ENCODE data around the gene CD1B.

CD1B gene

DNA sequence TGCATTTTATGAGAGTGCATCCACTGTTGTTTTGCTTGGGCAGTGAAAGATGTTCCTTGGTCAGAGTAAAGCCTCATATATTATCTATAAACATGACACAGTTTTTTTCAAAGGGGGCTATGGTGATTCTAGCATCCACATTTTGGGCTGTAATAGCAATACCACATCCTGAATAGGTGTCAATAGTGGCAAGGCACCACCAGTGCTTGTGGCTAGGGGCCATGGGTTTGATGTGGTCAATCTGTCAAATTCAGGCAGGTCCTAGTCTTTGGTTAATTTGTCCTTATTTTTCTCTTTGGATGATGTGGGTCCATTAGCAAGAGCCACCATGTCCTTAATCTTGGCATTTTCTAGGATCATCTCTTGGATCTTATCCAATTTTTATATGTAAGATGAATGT, 35.5 kb upstream of the CD1B start:
- no peak overlapping the region for H4K91ac ChIP-seq (ENCODE audit: low read depth, low read length, poor library complexity)
- no peaks in the 10 kb centered on the region for H3K27me3 ChIP-seq (ENCODE audit: control insufficient read depth in 3 of 3, insufficient read depth in 3 of 3, low read depth in 1 of 3, low read length in 3 of 3)
- no peak overlapping the region for H2AFZ ChIP-seq (ENCODE audit: low read length)
- H2BK12ac ChIP-seq (ENCODE audit: low read length): no peak overlapping the region
- peaks cover 0 to 4% of the 10 kb centered on the region in 2 donors for H3K9me3 ChIP-seq (replicated peaks in 1 of 2; ENCODE audit: control insufficient read depth in 2 of 2, insufficient read depth in 1 of 2, low read depth in 1 of 2, low read length in 2 of 2)
- no peak overlapping the region for H3K4me2 ChIP-seq (ENCODE audit: insufficient read depth, low read length, poor library complexity, severe bottlenecking)
- H3K79me1 ChIP-seq (ENCODE audit: low read depth, low read length): no peaks in the 10 kb centered on the region
- H3K14ac ChIP-seq (ENCODE audit: low read length): no peak overlapping the region
- H3K4me1 ChIP-seq (ENCODE audit: control insufficient read depth in 2 of 2, insufficient read depth in 1 of 2, low read depth in 1 of 2, low read length in 2 of 2): no peaks in the 10 kb centered on the region
- H3K4me3 ChIP-seq (ENCODE audit: low read length in 2 of 2): no peak overlapping the region
- no peak overlapping the region for H2BK120ac ChIP-seq (ENCODE audit: low read depth, low read length)
- no peak overlapping the region for H3K18ac ChIP-seq (ENCODE audit: low read length)
- H3K9ac ChIP-seq (ENCODE audit: low read depth, low read length, poor library complexity): no peak overlapping the region
- H2BK5ac ChIP-seq (ENCODE audit: low read length): no peak overlapping the region
- H3K23ac ChIP-seq (ENCODE audit: low read depth, low read length, poor library complexity): no peak overlapping the region
- no peak for DNase-seq (ENCODE audit: low spot score)
- no peak overlapping the region for H4K8ac ChIP-seq (ENCODE audit: low read depth, low read length)
- H3K27ac ChIP-seq (replicated peaks; ENCODE audit: low read length): no peak overlapping the region
- no peak overlapping the region for H3K4ac ChIP-seq (ENCODE audit: low read length)
- H2AK5ac ChIP-seq (ENCODE audit: low read depth, low read length): no peak overlapping the region
- no peaks in the 10 kb centered on the region for H3K36me3 ChIP-seq (replicated peaks in 1 of 2; ENCODE audit: control insufficient read depth in 2 of 2, insufficient read depth in 2 of 2, low read length in 2 of 2)
- H2BK15ac ChIP-seq (ENCODE audit: low read length): no peak overlapping the region

- H2BK5ac ChIP-seq (ENCODE audit: low read length): no peak overlapping the region
- H2AK5ac ChIP-seq (ENCODE audit: low read depth, low read length): no peak overlapping the region
- no peak overlapping the region for H3K4me3 ChIP-seq (ENCODE audit: low read length in 2 of 2)
- no peaks in the 10 kb centered on the region for H3K27me3 ChIP-seq (ENCODE audit: control insufficient read depth in 3 of 3, insufficient read depth in 3 of 3, low read depth in 1 of 3, low read length in 3 of 3)
- H4K91ac ChIP-seq (ENCODE audit: low read depth, low read length, poor library complexity): no peak overlapping the region
- H3K79me1 ChIP-seq (ENCODE audit: low read depth, low read length): no peaks in the 10 kb centered on the region
- no peak overlapping the region for H3K4me2 ChIP-seq (ENCODE audit: insufficient read depth, low read length, poor library complexity, severe bottlenecking)
- H4K8ac ChIP-seq (ENCODE audit: low read depth, low read length): no peak overlapping the region
- no peak overlapping the region for H3K14ac ChIP-seq (ENCODE audit: low read length)
- no peak overlapping the region for H2BK120ac ChIP-seq (ENCODE audit: low read depth, low read length)
- no peak overlapping the region for H3K27ac ChIP-seq (replicated peaks; ENCODE audit: low read length)
- no CpG with 5 or more reads among the region's 1 CpG for WGBS, 2 donors (ENCODE audit: extremely low coverage in 2 of 2, insufficient read length in 2 of 2, insufficient replicate concordance in 1 of 2)
- no peaks in the 10 kb centered on the region for H3K36me3 ChIP-seq (replicated peaks in 1 of 2; ENCODE audit: control insufficient read depth in 2 of 2, insufficient read depth in 2 of 2, low read length in 2 of 2)
- H2BK15ac ChIP-seq (ENCODE audit: low read length): no peak overlapping the region
- no peaks in the 10 kb centered on the region for H3K9me3 ChIP-seq (replicated peaks in 1 of 2; ENCODE audit: control insufficient read depth in 2 of 2, insufficient read depth in 1 of 2, low read depth in 1 of 2, low read length in 2 of 2)
- H3K18ac ChIP-seq (ENCODE audit: low read length): no peak overlapping the region
- no peak for DNase-seq (ENCODE audit: low spot score)
- no peak overlapping the region for H3K9ac ChIP-seq (ENCODE audit: low read depth, low read length, poor library complexity)
- H2AFZ ChIP-seq (ENCODE audit: low read length): no peak overlapping the region
- H3K4ac ChIP-seq (ENCODE audit: low read length): no peak overlapping the region
- H3K23ac ChIP-seq (ENCODE audit: low read depth, low read length, poor library complexity): no peak overlapping the region
- no peak overlapping the region for H2BK12ac ChIP-seq (ENCODE audit: low read length)
- no peaks in the 10 kb centered on the region for H3K4me1 ChIP-seq (ENCODE audit: control insufficient read depth in 2 of 2, insufficient read depth in 1 of 2, low read depth in 1 of 2, low read length in 2 of 2)
These were observed 31.6 kb upstream of the CD1B start for GRCh38 chr1:158362941-158363340.

GRCh38 chr1:158362482-158362881, 31.2 kb upstream of the CD1B start:
- Histone ChIP-seq H3K27me3 (ENCODE audit: control insufficient read depth in 3 of 3, insufficient read depth in 3 of 3, low read depth in 1 of 3, low read length in 3 of 3) (no peaks in the 10 kb centered on the region), H4K91ac (ENCODE audit: low read depth, low read length, poor library complexity) (no peak overlapping the region), H3K4me3 (ENCODE audit: low read length in 2 of 2) (no peak overlapping the region), H3K9me3 (replicated peaks in 1 of 2; ENCODE audit: control insufficient read depth in 2 of 2, insufficient read depth in 1 of 2, low read depth in 1 of 2, low read length in 2 of 2) (no peaks in the 10 kb centered on the region), H2AFZ (ENCODE audit: low read length) (no peak overlapping the region), H3K4ac (ENCODE audit: low read length) (no peak overlapping the region), H3K36me3 (replicated peaks in 1 of 2; ENCODE audit: control insufficient read depth in 2 of 2, insufficient read depth in 2 of 2, low read length in 2 of 2) (no peaks in the 10 kb centered on the region), H3K23ac (ENCODE audit: low read depth, low read length, poor library complexity) (no peak overlapping the region), H2BK12ac (ENCODE audit: low read length) (no peak overlapping the region), H3K79me1 (ENCODE audit: low read depth, low read length) (no peaks in the 10 kb centered on the region), H2BK15ac (ENCODE audit: low read length) (no peak overlapping the region), H3K9ac (ENCODE audit: low read depth, low read length, poor library complexity) (no peak overlapping the region), H3K4me2 (ENCODE audit: insufficient read depth, low read length, poor library complexity, severe bottlenecking) (no peak overlapping the region), H2AK5ac (ENCODE audit: low read depth, low read length) (no peak overlapping the region), H3K4me1 (ENCODE audit: control insufficient read depth in 2 of 2, insufficient read depth in 1 of 2, low read depth in 1 of 2, low read length in 2 of 2) (no peaks in the 10 kb centered on the region), H2BK120ac (ENCODE audit: low read depth, low read length) (no peak overlapping the region), H3K18ac (ENCODE audit: low read length) (no peak overlapping the region), H4K8ac (ENCODE audit: low read depth, low read length) (no peak overlapping the region), H3K14ac (ENCODE audit: low read length) (no peak overlapping the region), H3K27ac (replicated peaks; ENCODE audit: low read length) (no peak overlapping the region), H2BK5ac (ENCODE audit: low read length) (no peak overlapping the region)
- no peak for DNase-seq (ENCODE audit: low spot score)
- WGBS, 2 donors (ENCODE audit: extremely low coverage in 2 of 2, insufficient read length in 2 of 2, insufficient replicate concordance in 1 of 2): no CpG with 5 or more reads among the region's 1 CpG

- Histone ChIP-seq H4K91ac (ENCODE audit: low read depth, low read length, poor library complexity) (no peak overlapping the region), H3K14ac (ENCODE audit: low read length) (no peak overlapping the region), H2BK5ac (ENCODE audit: low read length) (no peak overlapping the region), H3K27ac (replicated peaks; ENCODE audit: low read length) (no peak overlapping the region), H2BK15ac (ENCODE audit: low read length) (no peak overlapping the region), H2AK5ac (ENCODE audit: low read depth, low read length) (no peak overlapping the region), H3K23ac (ENCODE audit: low read depth, low read length, poor library complexity) (no peak overlapping the region), H4K8ac (ENCODE audit: low read depth, low read length) (no peak overlapping the region), H3K18ac (ENCODE audit: low read length) (no peak overlapping the region), H2BK12ac (ENCODE audit: low read length) (no peak overlapping the region), H3K4ac (ENCODE audit: low read length) (no peak overlapping the region), H3K4me1 (ENCODE audit: control insufficient read depth in 2 of 2, insufficient read depth in 1 of 2, low read depth in 1 of 2, low read length in 2 of 2) (no peaks in the 10 kb centered on the region), H3K27me3 (ENCODE audit: control insufficient read depth in 3 of 3, insufficient read depth in 3 of 3, low read depth in 1 of 3, low read length in 3 of 3) (no peaks in the 10 kb centered on the region), H3K36me3 (replicated peaks in 1 of 2; ENCODE audit: control insufficient read depth in 2 of 2, insufficient read depth in 2 of 2, low read length in 2 of 2) (no peaks in the 10 kb centered on the region), H3K4me2 (ENCODE audit: insufficient read depth, low read length, poor library complexity, severe bottlenecking) (no peak overlapping the region), H2AFZ (ENCODE audit: low read length) (no peak overlapping the region), H3K9me3 (replicated peaks in 1 of 2; ENCODE audit: control insufficient read depth in 2 of 2, insufficient read depth in 1 of 2, low read depth in 1 of 2, low read length in 2 of 2) (no peaks in the 10 kb centered on the region), H3K79me1 (ENCODE audit: low read depth, low read length) (no peaks in the 10 kb centered on the region), H3K4me3 (ENCODE audit: low read length in 2 of 2) (no peak overlapping the region), H2BK120ac (ENCODE audit: low read depth, low read length) (no peak overlapping the region), H3K9ac (ENCODE audit: low read depth, low read length, poor library complexity) (no peak overlapping the region)
- no peak for DNase-seq (ENCODE audit: low spot score)
- no CpG with 5 or more reads among the region's 1 CpG for WGBS, 2 donors (ENCODE audit: extremely low coverage in 2 of 2, insufficient read length in 2 of 2, insufficient replicate concordance in 1 of 2)
These were observed 26.1 kb upstream of the CD1B start for GRCh38 chr1:158357441-158357840.
